ENCODE results near the gene PROCA1. TPM values are rescaled to one million over a fixed set of nuclear protein-coding genes. Genes with fewer than 3 reads are reported as not detected.

Gene PROCA1
- total and polyA plus RNA-seq, 9 of the 15 experiments (the other 6 are each of a cell fraction or from before 2014, with no cell fraction given), result 0.78 to 16.2 (median 5.6) TPM

DNA sequence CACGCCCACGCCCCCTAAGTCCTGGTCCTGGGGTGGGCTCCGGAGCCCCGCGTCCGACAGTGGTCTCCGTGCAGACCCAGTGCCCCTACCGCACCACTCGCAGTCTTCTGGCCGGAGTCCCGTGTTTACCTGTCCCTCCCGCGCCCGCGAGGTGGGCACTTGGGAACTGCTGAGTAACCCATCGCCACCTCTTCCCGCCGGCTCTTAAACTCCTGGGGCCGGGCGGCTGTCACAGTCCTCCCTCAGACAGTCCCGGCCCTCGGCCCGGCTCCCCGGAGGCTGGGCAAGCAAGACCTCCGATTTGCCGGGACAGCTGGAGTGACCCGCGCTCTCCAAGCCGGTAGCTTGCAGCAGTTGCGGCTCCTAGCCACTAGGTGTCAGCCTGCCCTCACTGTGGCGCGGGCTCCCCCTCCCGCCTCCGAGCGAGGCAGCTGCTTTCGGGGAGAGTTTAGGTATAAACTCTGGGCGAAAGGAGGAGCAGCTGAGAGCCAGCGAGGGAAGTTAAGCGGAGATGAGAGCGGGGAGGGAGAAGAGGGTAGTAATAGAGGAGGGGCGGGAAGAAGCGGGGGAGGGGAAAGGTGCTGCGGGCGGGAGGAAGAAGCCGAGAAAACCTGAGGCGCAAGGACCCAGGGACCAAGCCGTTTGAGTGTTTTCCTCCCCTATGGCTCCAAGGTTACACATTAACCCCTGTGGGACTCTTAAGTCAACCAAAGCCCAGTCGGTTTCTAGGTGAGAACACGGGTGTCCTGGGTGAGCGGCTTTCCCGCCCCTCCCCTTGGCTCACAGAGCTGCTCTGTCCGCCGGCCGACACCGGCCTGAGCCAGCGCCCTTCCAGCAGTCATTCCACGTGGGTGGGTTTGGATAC, 15.2 kb upstream of the PROCA1 start (continued):
- TF ChIP-seq, protein P1, sequence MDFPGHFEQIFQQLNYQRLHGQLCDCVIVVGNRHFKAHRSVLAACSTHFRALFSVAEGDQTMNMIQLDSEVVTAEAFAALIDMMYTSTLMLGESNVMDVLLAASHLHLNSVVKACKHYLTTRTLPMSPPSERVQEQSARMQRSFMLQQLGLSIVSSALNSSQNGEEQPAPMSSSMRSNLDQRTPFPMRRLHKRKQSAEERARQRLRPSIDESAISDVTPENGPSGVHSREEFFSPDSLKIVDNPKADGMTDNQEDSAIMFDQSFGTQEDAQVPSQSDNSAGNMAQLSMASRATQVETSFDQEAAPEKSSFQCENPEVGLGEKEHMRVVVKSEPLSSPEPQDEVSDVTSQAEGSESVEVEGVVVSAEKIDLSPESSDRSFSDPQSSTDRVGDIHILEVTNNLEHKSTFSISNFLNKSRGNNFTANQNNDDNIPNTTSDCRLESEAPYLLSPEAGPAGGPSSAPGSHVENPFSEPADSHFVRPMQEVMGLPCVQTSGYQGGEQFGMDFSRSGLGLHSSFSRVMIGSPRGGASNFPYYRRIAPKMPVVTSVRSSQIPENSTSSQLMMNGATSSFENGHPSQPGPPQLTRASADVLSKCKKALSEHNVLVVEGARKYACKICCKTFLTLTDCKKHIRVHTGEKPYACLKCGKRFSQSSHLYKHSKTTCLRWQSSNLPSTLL (IDR thresholded peaks at IDR 0.05), result no peak
- TF ChIP-seq POLR3G (IDR thresholded peaks at IDR 0.05; ENCODE audit: extremely low read depth, insufficient read length, insufficient replicate concordance) (no peak), ZNF76 (CRISPR knock-in tag; IDR thresholded peaks at IDR 0.05; ENCODE audit: borderline replicate concordance) (no peak), U2AF2 (optimal IDR thresholded peaks at IDR 0.05; ENCODE audit: low read depth, low read length) (no peak), ARNT (IDR thresholded peaks at IDR 0.05) (peak; percentile 46 to 67; a peak in 2 of 4 replicates), FUS (optimal IDR thresholded peaks at IDR 0.05; ENCODE audit: low read depth, low read length) (peak; percentile 13), ZNF586 (CRISPR knock-in tag; conservative IDR thresholded peaks at IDR 0.05) (no peak), ZC3H8 (IDR thresholded peaks at IDR 0.05) (0 out of 2 replicates have a peak, but pooled peaks have one; percentile 29), ZNF589 (CRISPR knock-in tag; IDR thresholded peaks at IDR 0.05; ENCODE audit: low read depth) (no peak; the same call in 1 of the 2 replicates), ZNF830 (CRISPR knock-in tag; IDR thresholded peaks at IDR 0.05) (no peak)
- TF ChIP-seq, protein P2, sequence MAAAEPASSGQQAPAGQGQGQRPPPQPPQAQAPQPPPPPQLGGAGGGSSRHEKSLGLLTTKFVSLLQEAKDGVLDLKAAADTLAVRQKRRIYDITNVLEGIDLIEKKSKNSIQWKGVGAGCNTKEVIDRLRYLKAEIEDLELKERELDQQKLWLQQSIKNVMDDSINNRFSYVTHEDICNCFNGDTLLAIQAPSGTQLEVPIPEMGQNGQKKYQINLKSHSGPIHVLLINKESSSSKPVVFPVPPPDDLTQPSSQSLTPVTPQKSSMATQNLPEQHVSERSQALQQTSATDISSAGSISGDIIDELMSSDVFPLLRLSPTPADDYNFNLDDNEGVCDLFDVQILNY (CRISPR knock-in tag; IDR thresholded peaks at IDR 0.05), result peak; percentile 87; the same call in 1 of the 2 replicates
- TF ChIP-seq, protein P3, sequence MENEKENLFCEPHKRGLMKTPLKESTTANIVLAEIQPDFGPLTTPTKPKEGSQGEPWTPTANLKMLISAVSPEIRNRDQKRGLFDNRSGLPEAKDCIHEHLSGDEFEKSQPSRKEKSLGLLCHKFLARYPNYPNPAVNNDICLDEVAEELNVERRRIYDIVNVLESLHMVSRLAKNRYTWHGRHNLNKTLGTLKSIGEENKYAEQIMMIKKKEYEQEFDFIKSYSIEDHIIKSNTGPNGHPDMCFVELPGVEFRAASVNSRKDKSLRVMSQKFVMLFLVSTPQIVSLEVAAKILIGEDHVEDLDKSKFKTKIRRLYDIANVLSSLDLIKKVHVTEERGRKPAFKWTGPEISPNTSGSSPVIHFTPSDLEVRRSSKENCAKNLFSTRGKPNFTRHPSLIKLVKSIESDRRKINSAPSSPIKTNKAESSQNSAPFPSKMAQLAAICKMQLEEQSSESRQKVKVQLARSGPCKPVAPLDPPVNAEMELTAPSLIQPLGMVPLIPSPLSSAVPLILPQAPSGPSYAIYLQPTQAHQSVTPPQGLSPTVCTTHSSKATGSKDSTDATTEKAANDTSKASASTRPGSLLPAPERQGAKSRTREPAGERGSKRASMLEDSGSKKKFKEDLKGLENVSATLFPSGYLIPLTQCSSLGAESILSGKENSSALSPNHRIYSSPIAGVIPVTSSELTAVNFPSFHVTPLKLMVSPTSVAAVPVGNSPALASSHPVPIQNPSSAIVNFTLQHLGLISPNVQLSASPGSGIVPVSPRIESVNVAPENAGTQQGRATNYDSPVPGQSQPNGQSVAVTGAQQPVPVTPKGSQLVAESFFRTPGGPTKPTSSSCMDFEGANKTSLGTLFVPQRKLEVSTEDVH (IDR thresholded peaks at IDR 0.05; ENCODE audit: low read depth, partially characterized antibody), result peak; percentile 75
- TF ChIP-seq, protein P4, sequence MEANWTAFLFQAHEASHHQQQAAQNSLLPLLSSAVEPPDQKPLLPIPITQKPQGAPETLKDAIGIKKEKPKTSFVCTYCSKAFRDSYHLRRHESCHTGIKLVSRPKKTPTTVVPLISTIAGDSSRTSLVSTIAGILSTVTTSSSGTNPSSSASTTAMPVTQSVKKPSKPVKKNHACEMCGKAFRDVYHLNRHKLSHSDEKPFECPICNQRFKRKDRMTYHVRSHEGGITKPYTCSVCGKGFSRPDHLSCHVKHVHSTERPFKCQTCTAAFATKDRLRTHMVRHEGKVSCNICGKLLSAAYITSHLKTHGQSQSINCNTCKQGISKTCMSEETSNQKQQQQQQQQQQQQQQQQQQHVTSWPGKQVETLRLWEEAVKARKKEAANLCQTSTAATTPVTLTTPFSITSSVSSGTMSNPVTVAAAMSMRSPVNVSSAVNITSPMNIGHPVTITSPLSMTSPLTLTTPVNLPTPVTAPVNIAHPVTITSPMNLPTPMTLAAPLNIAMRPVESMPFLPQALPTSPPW (CRISPR knock-in tag; IDR thresholded peaks at IDR 0.05), result no peak
- TF ChIP-seq, protein P5, sequence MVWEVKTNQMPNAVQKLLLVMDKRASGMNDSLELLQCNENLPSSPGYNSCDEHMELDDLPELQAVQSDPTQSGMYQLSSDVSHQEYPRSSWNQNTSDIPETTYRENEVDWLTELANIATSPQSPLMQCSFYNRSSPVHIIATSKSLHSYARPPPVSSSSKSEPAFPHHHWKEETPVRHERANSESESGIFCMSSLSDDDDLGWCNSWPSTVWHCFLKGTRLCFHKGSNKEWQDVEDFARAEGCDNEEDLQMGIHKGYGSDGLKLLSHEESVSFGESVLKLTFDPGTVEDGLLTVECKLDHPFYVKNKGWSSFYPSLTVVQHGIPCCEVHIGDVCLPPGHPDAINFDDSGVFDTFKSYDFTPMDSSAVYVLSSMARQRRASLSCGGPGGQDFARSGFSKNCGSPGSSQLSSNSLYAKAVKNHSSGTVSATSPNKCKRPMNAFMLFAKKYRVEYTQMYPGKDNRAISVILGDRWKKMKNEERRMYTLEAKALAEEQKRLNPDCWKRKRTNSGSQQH (CRISPR knock-in tag; IDR thresholded peaks at IDR 0.05), result 0 out of 2 replicates have a peak, but pooled peaks have one; percentile 30
- TF ChIP-seq, protein P6, sequence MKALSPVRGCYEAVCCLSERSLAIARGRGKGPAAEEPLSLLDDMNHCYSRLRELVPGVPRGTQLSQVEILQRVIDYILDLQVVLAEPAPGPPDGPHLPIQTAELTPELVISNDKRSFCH (CRISPR knock-in tag; IDR thresholded peaks at IDR 0.05), result no peak
- TF ChIP-seq, protein P6 (tag; IDR thresholded peaks at IDR 0.05), result no peak
